ENCODE measurements around the gene DPEP2.
A peak's percentile ranks its signal among the peaks of the same experiment; 100 is the strongest.
"Not testable (repeated sequence)": the region's sequence is repeated elsewhere in the genome, so short reads cannot be mapped to it uniquely, and the experiment has no call there.

DPEP2 gene

GRCh38 chr16:68005211-68005610 is 5.9 kb upstream of the DPEP2 start:
- no peak for DNase-seq

GRCh38 chr16:68003031-68003430 is 3.7 kb upstream of the DPEP2 start:
- DNase-seq, result no peak

- no peak for DNase-seq
These were observed 1.2 kb upstream of the DPEP2 start for GRCh38 chr16:68000450-68000849.

GRCh38 chr16:67999985-68000384 is 701 bp upstream of the DPEP2 start:
- no peak for DNase-seq

GRCh38 chr16:67998231-67998778 is 979 bp downstream of the DPEP2 start:
- DNase-seq, result not testable (repeated sequence)

- no peak for DNase-seq
These were observed 2.6 kb downstream of the DPEP2 start for GRCh38 chr16:67996666-67997065.

- DNase-seq, result peak; percentile 24
These were observed 3.9 kb downstream of the DPEP2 start for GRCh38 chr16:67995423-67995822.

GRCh38 chr16:67994040-67994408 is 5.3 kb downstream of the DPEP2 start:
- DNase-seq, result not testable (repeated sequence)

- DNase-seq, result peak; percentile 82
These were observed 5.9 kb downstream of the DPEP2 start for GRCh38 chr16:67993207-67994039.

GRCh38 chr16:67992661-67993206 is 6.5 kb downstream of the DPEP2 start:
- DNase-seq, result no peak

- no peak for DNase-seq
These were observed 9.3 kb downstream of the DPEP2 start for GRCh38 chr16:67990018-67990386.

- no peak for DNase-seq
These were observed 9.8 kb downstream of the DPEP2 start for GRCh38 chr16:67989322-67990017.

GRCh38 chr16:67988675-67989074 is 10.6 kb downstream of the DPEP2 start:
- DNase-seq, result no peak

GRCh38 chr16:67987460-67988160 is 11.7 kb downstream of the DPEP2 start:
- no peak for DNase-seq

GRCh38 chr16:67986949-67987348 is 12.3 kb downstream of the DPEP2 start:
- DNase-seq, result no peak

GRCh38 chr16:67982011-67982696 is 17.1 kb downstream of the DPEP2 start:
- DNase-seq, result no peak

GRCh38 chr16:67979955-67980678 is 19.2 kb downstream of the DPEP2 start, which contains the start of gene DPEP3:
Gene DPEP3, minus strand, starts transcription at chr16:67980499. Its CDS starts 119 bp downstream, at chr16:67980380.
- no peak for DNase-seq

- no peak for DNase-seq
These were observed 21.6 kb downstream of the DPEP2 start for GRCh38 chr16:67977469-67978227.

GRCh38 chr16:67977005-67977404 is 22.3 kb downstream of the DPEP2 start:
- no peak for DNase-seq

- DNase-seq, result no peak
These were observed 23.1 kb downstream of the DPEP2 start for GRCh38 chr16:67976205-67976604.
